HL-60 (cell line): ENCODE data around the gene CFAP92.

Source experiments
- DNase-seq, 2 experiments: peaks; one replicate each; pipeline ENCODE4 v3.0.0-alpha.2; 2010 to 2020; ENCODE audit warnings: low read depth in 1 of 2, low spot score in 1 of 2
- H3K27ac ChIP-seq: fragments of 250-450 bp; sonication (Bioruptor Pico); replicated peaks from 2 replicates; pipeline ENCODE4 v1.5.1; 2020; ENCODE audit warnings: mild to moderate bottlenecking, moderate library complexity
- H3K27me3 ChIP-seq: fragments of 250-450 bp; sonication (Bioruptor Pico); 2 replicates; pipeline ENCODE4 v1.5.1; 2021; ENCODE audit warnings: mild to moderate bottlenecking, moderate library complexity; ENCODE audit not compliant: insufficient read depth, poor library complexity, severe bottlenecking
- H3K4me3 ChIP-seq: replicated peaks from 2 replicates; pipeline ENCODE4 v1.5.1; 2011; ENCODE audit warnings: mild to moderate bottlenecking, control low read depth, low read length; ENCODE audit not compliant: insufficient read depth
- CTCF ChIP-seq: IDR thresholded peaks from one replicate; pipeline ENCODE4 v1.5.1; 2011; ENCODE audit warnings: low read length, control low read depth, inconsistent platforms; ENCODE audit not compliant: insufficient read depth
- GABPA ChIP-seq: IDR thresholded peaks from 2 replicates; pipeline ENCODE4 v1.6.1; 2012; ENCODE audit warnings: low read depth
- POLR2AphosphoS5 ChIP-seq: IDR thresholded peaks from 2 replicates; pipeline ENCODE4 v1.6.1; 2012; ENCODE audit warnings: low read depth
- SPI1 ChIP-seq: IDR thresholded peaks from 2 replicates; pipeline ENCODE4 v1.6.1; 2012; ENCODE audit warnings: low read depth, mild to moderate bottlenecking, borderline replicate concordance
- TF ChIP-seq, protein P1 (sequence below): IDR thresholded peaks from 2 replicates; pipeline ENCODE4 v1.6.1; 2012; ENCODE audit warnings: low read depth; ENCODE audit not compliant: insufficient replicate concordance

Gene CFAP92

DNA sequence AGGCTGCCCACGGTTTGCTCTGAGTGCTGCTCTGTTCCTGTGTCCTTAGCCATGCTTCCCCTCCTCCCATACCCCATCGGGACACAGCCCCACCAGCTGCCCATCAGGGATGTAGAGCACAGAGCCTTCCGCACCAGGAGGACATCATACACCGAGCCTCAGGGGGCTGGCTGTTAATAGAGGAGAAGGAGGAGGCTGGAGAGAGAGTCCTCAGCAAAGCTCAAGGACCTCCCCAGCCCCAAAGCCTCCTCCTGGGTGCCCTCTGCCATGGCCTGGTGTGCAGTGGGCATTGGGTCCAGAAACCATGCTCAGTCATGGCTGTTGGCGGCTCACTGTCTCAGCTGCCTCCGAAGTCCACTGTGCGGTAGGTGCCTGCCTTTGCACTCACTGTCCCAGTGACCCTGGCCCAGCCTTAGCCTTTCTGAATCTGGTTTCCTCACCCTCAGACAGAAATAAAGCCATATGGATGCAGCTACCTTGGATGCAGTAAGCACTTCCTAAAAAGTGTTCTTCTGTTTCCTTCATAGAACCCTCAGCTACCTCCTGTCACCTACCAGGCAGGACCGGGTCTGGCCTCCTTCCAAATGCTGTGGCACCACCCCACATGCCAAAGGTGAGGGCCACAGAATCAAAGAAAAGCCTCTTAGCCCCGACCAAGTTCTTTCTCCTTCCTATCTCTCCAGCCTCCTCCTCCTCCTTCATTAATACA lies 60.5 kb downstream of the CFAP92 start:
- Histone ChIP-seq H3K4me3 (no peak overlapping the region), H3K27me3 (no peaks in the 10 kb centered on the region), H3K27ac (no peak overlapping the region)
- TF ChIP-seq, protein P1, sequence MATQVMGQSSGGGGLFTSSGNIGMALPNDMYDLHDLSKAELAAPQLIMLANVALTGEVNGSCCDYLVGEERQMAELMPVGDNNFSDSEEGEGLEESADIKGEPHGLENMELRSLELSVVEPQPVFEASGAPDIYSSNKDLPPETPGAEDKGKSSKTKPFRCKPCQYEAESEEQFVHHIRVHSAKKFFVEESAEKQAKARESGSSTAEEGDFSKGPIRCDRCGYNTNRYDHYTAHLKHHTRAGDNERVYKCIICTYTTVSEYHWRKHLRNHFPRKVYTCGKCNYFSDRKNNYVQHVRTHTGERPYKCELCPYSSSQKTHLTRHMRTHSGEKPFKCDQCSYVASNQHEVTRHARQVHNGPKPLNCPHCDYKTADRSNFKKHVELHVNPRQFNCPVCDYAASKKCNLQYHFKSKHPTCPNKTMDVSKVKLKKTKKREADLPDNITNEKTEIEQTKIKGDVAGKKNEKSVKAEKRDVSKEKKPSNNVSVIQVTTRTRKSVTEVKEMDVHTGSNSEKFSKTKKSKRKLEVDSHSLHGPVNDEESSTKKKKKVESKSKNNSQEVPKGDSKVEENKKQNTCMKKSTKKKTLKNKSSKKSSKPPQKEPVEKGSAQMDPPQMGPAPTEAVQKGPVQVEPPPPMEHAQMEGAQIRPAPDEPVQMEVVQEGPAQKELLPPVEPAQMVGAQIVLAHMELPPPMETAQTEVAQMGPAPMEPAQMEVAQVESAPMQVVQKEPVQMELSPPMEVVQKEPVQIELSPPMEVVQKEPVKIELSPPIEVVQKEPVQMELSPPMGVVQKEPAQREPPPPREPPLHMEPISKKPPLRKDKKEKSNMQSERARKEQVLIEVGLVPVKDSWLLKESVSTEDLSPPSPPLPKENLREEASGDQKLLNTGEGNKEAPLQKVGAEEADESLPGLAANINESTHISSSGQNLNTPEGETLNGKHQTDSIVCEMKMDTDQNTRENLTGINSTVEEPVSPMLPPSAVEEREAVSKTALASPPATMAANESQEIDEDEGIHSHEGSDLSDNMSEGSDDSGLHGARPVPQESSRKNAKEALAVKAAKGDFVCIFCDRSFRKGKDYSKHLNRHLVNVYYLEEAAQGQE: no peak
- TF ChIP-seq SPI1 (peak; percentile 35; the same call in 1 of the 2 replicates), GABPA (no peak), POLR2AphosphoS5 (no peak)
- DNase-seq: no peak

- Histone ChIP-seq H3K27ac (no peak overlapping the region), H3K4me3 (no peak overlapping the region), H3K27me3 (no peaks in the 10 kb centered on the region)
- DNase-seq: no peak
- TF ChIP-seq, protein P1: no peak
- TF ChIP-seq CTCF (no peak), POLR2AphosphoS5 (no peak), GABPA (no peak), SPI1 (no peak)
These were observed 61.2 kb downstream of the CFAP92 start for GRCh38 chr3:128932516-128933212.

DNA sequence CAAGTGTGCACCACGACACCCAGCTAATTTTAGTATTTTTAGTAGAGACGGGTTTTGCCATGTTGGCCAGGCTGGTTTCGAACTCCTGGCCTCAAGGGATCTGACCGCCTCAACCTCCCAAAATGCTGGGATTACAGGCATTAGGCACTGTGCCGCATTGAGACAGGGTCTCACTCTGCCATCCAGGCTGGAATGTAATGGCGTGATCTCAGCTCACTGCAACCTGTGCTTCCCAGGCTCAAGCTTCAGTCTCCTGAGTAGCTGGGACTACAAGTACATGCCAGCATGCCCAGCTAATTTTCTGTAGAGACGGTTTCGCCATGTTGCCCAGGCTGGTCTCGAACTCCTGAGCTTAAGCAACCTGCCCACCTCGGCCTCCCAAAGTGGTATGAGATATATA lies 62.8 kb downstream of the CFAP92 start:
- DNase-seq: no peak
- no peak for TF ChIP-seq POLR2AphosphoS5
- TF ChIP-seq, protein P1: no peak
- no peak for TF ChIP-seq SPI1
- TF ChIP-seq CTCF: no peak
- no peak for TF ChIP-seq GABPA
- H3K27me3 ChIP-seq: no peaks in the 10 kb centered on the region
- H3K27ac ChIP-seq: no peak overlapping the region
- H3K4me3 ChIP-seq: no peak overlapping the region
